HG02759 (cell line): ENCODE data around the gene POFUT2.

Experiments used
- ATAC-seq: cut with Tn5 transposase; IDR thresholded peaks from one replicate; pipeline ENCODE4 v1.9.1; 2021; ENCODE audit warnings: mild to moderate bottlenecking, moderate library complexity; ENCODE audit not compliant: unreplicated experiment

POFUT2 gene

DNA sequence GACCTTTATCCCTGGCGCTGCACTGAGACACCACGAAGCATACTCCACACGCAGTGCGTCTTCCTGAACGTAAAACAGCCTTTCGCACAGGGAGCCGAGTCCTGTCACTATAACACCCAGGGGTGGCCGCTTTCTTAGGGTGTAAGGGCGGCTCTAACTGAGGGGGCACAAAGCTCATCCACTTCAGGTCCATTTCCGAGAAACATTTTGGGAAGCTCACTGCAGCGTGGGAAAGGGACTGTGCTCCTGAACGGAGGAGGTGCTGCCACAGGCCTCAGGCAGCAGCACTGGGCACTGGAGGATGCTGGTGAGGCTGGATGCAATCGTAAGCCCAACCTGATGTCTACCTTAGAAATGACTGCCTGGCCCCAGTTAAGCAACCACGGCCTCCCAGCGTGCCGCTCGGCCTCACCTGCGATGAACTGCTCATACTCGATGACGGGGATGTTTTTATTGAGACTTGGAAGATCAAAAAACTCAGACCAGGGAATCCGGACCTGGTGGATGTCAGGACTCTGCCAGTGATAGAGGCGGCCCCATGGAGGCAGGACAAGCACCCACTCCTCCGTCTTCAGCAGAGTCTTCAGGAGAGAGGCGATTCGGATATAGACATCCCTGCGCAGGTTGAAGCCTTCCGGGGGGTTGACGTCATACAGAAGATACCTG is 2.3 kb downstream of the POFUT2 start:
- ATAC-seq: no peak

DNA sequence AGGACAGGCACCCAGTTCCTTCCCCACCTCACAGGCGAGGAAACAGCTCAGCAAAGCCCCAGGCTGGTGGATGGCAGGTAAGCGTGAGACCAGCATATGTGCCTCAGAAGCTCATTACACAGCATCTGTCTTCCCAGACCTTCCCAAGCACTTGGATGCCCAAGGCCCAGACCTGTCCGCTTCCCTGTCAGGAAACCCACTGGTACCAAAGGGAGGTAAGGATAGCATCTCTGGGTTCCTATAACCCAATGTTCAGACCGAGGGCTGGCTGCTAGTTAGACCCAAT is 3.3 kb downstream of the POFUT2 start:
- ATAC-seq: no peak

DNA sequence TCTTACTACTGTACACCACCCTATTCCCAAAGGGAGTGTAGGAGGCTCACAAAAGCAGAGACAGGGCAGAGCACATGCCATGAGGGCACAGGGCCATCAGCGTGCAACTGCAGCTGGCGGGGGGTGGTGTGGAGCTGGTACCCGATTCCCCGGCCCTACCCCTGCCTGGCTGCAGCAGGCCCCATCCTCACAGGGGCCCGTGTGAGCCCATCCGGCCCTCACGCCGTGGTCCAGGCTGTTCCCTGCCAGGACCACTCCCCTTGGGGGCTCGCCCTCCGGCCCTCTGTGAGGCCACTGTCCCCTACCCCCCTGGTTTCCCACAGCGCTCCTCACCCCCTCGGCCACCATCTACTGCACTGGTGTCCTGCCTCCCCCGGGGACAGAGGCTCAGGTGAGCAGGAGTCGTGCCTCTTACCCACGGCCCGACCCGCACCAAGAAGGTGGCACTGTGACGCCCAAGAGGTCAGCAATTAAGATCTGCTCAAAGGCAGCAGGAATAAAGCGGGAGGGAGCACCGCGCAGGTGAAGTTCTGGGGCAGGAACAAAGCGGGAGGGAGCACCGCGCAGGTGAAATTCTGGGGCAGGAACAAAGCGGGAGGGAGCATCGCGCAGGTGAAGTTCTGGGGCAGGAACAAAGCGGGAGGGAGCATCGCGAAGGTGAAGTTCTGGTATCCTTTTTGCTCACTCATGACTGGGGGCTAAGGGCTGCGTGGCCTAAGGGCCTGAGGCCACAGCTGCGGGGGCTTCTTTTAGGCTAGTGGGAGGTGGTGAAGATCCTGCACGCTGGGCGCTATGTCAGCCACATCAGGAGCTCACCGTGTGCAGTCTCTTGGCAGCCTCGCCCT is 3.9 kb downstream of the POFUT2 start:
- ATAC-seq: no peak

DNA sequence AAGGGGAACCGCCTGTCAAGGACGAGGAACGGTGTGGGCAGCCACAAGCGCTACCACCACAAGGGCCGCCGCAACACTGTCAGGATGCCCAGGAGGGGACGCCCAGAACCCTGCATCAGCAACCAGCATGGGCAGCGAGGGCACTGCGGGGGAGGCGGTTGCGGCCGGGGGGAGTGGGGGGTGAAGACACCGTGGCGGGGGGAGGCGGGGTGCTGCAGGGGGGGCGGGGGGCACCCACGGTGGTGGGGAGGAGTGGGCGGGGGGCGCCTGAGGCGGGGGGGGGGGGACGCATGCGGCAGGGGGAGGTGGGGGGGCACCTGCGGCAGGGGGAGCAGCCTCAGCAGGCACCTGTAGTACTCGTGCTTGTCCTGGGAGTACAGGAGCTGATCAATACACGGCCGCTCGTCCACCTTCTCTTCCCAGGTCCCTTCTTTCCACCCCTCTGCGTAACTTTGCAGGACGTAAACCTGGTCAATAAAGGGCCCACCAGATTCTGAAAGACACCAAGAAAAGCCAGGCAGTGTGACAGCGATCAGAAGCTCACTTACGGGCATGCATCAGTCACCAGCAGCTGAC is 4.6 kb downstream of the POFUT2 start:
- ATAC-seq: no peak

DNA sequence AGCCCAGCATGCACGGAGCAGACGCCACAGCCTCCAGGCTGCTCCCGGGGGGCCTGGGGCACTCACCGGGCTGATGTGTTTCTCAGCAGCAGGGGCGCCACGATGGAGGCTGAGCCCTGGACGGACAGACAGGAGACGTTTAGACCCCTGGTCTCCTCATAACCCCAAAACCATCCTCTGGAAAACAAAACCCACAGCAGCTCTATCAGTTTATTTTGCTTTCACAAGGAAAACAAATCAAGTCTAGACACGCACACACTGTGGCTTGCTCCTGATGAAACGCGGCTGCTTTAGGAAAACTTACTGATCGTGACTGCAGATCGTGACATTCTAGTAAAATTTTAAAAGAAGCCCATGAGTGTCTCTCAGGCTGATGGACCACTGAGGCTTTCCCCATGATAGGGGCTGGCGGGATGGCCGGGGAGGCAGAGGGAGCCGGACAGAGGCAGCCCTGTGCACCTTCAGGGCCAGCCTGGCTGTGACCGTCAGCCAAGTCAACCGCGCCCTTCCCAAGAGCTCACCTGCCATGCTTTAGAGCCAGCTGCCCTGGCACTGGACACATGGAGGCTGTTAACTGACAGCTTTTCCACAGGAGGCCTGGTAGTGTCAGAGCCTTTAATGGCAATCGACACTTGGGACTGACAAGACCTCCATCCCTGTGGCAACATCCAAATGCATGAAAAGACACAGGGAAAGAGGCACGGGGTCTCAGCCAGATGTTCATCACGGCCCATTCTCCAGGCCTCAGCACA is 5.2 kb downstream of the POFUT2 start:
- ATAC-seq: no peak

DNA sequence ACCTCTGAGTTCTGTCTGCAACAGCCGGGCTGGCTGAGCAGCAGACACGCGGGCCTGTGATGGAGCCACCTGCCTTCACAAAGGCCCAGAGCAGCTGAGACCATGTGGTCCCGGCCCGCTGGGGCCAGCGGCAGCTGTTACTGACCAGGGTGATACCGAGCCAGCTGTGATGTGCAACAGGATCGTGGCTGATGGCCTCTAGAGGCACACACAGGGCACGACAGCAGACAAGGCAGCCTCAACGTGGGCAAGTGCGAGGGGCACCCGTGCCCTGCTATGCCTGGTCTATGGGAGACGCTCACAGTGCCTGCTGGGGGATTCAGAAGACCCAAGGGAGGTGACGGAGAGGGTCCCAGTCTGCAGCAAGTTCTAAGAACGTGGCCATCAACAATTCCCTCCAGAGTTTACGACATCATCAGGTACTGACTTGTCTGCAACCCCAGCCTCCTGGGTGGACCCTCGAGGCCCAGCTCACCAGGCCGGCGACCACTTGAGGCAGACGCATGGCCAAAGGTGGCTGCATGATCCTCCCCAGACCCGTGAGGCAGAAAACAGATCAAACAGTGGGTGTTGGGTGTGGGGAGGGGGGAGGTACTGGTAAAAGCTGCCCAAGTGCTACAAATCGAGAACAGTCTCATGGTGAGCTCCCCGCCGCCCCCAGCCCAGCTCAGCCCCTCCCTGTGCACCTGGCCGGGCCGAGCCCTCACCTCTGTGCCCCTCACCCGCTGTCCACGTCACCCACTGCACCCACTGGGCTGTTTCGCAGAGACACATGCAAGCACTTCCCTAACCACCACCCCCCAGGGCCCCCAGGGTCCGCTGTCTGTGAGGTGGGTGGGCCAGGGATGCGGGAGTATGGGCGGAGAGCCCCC is 6.0 kb downstream of the POFUT2 start:
- ATAC-seq: no peak

DNA sequence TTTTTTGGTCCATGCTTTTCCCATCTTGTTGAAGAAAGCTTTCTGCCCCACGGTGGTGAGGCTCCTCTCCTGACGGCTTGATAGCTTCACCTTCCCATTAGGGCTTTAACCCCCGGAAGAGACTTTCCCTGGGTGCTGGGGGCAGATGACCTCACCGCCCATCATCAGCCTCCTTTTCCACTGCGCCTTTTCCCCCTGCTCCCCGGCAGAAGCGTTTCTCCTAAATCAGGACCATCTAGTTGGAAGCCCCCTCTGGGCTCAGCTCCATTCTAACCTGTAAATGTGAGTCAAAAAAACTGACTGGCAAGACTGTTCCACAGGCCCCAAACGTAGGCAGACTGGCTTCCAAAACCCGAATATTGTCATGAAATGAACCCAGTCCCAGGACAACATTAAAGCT is 6.7 kb downstream of the POFUT2 start:
- no peak for ATAC-seq

DNA sequence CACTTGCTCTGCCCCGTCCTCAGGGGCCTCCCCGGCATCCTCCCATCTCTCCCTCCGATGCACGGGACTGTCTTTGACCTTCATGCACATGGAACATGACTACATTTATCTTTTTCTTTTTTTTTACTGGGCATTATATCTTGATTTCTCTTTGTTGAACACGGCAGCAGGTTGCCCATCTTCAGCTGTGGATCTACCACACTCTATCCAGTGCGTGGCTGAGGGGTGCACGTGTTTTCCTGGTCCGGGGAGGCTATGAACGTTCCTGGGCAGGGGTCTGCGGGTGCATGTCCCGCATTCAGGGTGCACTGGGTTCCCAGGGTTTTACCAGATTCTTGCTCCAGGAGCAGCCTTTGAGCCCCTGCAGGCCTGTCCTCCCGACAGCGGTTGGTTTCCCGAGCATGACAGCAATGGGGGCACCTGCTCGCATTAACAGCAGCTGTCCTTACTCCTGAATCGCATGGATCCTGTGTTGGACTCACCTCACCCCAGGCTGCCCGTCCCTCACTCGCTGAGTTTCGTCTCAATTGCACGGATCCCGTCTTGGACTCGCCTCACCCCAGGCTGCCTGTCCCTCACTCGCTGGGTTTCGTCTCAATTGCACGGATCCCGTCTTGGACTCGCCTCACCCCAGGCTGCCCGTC is 7.4 kb downstream of the POFUT2 start:
- ATAC-seq: no peak

DNA sequence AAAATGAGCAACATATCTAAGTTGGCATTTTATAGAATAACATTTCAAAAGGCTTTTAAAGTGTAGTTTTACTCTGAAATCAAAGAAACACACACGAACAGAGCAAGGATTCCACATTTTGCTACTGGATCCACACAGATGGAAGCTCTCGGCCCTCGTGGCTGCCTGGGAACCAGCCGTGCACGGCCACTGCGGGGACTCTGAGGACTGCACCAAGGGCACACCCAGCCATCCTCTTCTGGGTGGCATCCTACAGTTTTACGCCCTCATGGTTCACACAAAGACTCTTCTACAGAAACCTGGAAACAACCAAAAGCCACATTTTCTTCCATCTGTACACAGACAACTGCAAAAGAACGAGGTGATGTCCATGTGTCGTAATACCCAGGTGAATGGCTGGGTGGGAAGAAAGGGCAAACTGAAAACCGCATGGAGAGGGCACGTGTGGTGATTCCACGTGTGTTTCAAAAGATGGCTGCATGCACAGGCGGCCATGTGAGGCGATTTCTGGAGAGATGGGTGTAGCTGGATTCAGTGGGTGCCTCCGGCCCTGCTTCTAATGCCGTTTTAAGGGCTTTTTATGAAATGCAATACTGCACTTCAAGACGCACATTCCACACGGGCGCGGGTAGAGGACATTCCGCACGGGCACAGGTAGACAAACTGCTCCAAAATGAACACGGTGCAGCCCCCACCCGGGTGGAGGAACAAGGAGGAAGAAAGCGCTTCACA is 8.1 kb downstream of the POFUT2 start:
- ATAC-seq: no peak

DNA sequence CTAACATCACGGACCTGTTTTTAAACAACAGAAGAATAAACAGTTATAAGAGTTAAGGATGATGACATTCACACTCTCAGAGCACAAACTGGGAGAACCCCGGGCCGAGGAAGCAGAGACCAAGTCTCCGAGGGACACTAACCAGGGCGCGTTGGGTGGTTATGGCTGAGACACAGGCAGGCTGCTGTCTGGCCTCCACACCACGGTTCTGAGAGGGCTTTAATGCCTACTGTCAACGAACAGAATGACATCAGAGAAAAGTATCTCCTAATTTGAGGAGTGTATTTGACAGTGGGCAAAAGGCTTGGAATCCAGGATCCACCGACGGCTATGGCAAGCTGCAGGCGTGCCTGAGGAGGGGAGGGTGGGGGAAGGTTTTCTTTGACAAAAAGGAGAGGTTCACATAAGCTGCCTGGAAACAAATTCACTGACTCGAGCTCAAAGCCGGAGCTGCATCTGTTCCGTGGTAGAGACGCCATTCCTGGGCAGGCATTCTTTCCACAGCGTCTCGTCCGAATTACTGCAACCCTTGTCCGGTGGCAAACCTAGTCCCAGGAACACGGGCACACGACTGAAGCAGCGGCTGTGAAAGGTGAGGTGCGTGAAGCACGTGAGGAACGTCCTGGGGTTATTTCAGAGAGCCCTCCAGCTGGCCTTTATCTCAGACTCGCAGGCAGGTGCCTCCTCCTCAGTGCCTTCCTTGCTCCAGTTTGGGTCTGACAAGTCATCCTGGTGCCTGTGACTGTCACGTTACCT is 9.4 kb downstream of the POFUT2 start:
- no peak for ATAC-seq

DNA sequence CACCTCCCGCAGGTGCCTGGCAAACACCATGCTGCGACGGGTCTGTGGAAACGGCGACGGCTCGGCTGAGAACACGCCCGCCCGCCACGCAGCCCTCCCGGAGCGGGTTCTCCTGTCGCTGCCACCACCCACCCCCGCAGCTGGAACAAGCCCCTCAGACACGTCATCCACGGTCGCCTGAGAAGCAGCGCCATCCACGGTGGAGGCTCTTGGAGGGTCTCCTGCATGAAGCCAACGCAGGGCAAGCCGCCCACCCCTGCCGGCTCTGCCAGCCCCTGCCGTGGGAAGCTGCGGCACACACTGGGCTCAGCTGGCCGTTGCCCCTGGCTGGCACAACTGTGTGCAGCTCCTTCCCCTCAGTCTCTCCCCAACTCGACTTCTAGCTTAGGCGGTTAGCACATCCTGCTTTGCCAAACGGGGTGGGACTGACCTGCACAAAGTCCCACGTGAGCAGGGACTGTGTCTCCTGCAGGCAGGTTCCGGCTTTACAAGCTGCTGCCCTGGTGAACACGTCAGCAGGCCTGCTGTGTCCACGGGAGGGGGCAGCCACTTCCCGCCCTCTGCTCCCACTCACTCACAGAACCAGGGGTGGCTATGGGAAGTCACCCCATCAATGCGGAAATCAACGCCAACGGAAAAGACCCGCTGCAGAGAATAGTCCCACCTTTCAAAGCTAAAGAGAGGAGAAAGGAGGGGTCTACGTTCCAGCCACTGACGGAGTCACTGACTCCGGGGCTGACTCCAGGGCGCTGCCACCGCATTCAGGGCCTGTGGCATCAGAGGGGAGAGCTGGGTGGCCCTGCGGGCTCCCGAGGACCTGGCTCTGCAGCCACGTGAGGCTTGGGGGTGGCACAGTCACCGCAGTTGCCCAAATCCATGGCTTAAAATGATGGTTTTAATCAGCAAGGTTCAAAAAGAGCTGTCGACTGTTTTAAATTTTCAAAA is 10.3 kb downstream of the POFUT2 start:
- ATAC-seq: no peak

DNA sequence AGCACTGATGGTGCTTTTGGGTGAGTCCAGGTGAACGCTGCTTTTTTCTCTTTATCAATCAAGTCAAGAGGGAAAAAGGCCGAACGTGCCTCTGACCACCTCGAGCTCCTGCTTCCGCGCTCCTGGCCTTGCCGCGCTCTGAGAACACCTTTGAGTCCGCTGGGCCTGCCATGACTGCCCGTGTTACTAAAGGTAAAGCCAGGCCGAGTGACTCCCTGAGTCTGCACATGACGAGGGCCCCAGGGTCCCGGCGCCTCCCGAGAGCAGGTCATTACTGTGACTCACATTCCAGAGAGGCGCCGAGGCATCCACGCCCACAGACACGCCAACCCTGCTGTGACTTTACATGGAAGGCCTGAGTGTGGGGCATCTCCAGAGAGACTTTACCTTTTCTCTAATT is 11.1 kb downstream of the POFUT2 start:
- no peak for ATAC-seq

DNA sequence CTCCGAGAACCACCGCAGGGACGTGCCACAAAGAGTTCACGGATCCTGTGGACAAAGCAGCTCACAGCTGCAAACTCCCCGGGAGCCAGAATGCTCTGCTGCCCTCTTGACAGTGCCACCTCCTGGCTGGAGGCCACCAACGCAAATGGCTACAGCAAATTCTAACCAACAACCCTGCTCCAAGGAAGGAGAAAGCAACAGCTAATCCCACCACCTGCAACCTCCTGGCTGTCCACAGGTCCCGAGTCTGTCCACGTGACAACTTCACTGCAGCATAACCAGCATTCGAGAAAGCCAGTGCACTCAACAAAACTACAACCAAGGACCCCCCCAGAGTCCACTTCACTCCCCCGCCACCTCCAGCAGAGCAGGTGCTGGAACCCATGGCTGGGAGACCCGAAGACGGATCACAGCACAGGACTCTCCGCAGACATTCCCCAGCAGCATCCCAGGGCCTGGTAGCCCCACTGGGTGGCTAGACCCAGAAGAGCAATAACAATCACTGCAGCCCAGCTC is 17.3 kb downstream of the POFUT2 start:
- no peak for ATAC-seq

DNA sequence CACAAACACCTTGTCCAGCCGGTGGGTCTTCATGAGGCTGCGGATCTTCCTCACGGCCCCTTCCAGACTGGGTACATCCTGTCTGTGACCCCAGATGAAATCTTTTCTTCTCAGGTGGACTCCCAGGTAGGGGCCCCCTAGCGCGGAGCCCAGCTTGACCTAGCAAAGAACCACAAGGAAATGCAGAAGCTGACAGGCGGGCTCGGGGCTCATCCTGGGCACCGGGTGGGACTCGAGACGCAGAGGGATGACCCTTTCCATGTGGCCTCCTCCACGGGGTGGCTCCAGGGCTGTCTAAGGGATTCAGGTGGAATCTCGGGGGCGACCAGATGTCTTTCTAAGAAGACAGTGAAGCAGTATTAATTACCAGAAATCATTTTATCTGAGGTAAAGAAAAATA is 17.8 kb downstream of the POFUT2 start:
- ATAC-seq: no peak

DNA sequence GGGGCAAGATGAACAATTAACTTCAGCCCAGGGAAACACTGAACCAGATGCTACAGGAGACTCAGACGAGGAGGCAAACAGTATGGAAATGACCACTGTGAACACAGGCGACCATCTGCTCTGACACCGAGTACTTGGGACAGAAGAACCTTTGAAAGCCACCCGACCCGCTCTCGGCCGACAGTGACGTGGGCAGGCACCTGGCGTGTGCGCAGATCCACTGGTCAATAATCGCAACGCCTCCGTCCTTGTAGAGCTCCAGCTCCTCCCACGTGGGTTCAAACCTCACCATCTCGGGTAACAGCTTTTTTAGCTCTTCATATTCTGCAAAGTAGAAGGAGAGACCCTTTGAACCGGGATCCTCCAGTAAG is 20.3 kb downstream of the POFUT2 start:
- no peak for ATAC-seq

DNA sequence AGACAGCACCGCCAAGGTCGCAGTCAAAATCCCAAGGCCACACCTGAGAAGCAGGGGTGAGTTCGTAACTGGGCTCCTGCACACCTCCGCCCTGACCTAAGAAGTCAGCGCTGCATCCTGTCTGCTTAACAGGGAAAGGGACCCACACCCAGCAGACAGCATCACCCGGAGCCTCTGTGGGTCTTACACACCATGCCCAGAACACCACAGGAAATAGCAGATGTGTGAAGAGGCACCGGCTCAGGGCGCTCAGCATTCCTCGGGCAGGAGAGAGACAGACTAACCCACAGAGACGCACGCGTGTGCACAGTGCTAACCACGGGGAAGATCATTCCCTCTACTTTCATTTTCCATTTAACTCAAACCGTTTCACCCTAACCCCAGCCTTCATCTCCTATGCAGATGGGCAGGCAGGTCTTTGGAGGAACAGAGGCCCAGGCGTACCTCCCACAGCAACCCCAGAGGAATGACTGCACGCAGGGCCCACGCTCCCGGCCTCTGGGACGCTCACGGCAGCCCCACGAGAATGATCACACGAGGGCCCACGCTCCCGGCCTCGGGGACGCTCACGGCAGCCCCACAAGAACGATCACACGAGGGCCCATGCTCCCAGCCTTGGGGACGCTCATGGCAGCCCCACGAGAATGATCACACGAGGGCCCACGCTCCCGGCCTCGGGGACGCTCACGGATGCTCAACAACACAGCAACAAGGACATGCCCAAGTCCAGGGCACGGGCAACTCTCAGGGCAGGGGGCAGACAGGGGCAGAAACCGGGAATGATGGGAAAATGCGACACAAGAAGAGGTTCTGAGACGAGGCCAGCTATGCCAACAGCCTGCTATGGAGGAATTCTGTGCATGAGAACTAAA is 20.9 kb downstream of the POFUT2 start:
- no peak for ATAC-seq
